HG02973 (cell line): ENCODE results near the gene PIK3CA.
A peak's percentile ranks its signal among the peaks of the same experiment; 100 is the strongest.
"Not testable (repeated sequence)": the region's sequence is repeated elsewhere in the genome, so short reads cannot be mapped to it uniquely, and the experiment has no call there.

Experiments used
- ATAC-seq: cut with Tn5 transposase; IDR thresholded peaks from one replicate; pipeline ENCODE4 v1.9.1; 2021; ENCODE audit warnings: moderate library complexity; ENCODE audit not compliant: unreplicated experiment

Gene PIK3CA

DNA sequence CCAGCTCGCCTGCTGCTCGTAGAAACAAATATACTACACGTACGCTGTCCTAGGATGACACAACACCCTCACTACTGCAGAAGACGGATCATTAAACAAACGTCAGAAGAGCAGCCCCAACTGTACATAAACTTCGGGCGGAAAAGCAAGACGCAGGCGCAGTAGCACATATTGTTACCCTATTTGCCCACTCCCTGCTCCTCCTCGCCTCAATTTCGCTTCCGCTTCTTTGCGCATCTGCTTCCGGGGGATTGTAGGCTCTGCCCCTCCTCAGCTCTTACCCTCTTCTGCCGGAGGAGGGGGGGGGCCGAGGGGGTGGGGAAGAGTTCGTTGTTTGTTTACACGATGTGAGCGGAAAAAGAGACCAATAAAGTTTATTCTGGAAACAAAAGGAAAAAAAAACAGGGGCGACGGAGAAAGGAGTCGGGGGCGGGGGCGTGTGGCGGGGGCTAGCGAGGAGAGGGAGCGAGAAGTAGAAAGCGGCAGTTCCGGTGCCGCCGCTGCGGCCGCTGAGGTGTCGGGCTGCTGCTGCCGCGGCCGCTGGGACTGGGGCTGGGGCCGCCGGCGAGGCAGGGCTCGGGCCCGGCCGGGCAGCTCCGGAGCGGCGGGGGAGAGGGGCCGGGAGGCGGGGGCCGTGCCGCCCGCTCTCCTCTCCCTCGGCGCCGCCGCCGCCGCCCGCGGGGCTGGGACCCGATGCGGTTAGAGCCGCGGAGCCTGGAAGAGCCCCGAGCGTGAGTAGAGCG, at the start of gene PIK3CA:
PIK3CA (plus strand) TSS at position 485 of the 743 bp plus-strand sequence. CDS start 50,469 bp downstream, outside the sequence.
- peak; percentile 65 for ATAC-seq

DNA sequence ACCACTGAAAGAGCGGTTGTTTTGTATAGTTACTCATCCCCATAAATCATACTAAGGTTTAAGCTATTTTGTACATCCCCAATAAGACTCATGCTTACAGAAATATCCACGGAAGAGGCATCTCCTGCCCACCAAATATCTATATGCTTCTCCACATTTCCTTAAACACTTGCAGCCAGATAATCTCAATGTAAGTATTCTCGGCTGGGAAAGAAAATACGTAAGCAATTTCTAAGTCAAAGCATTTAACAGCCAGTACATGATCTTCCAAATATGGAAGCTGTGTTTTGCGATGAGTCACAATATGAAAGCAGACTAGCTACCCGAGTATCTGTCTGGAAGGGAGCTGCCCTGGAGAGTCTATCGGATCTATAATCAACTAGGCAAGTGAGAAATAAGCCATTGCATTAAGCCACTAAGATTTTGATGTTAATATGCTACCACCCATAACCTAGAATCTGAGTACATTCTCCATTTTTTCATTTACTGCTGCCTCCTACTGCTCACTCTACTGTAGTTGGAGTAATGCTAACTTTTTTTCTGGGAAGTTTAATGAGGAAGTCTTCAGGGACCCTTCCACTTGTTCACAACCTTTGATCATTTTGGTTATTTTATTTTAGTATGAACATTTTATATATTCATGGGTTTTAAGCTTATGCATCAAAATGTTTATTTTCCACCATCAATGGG, 49.6 kb upstream of the PIK3CA start:
- ATAC-seq = no peak

GRCh38 chr3:179100652-179101051, 47.5 kb upstream of the PIK3CA start:
- no peak for ATAC-seq

DNA sequence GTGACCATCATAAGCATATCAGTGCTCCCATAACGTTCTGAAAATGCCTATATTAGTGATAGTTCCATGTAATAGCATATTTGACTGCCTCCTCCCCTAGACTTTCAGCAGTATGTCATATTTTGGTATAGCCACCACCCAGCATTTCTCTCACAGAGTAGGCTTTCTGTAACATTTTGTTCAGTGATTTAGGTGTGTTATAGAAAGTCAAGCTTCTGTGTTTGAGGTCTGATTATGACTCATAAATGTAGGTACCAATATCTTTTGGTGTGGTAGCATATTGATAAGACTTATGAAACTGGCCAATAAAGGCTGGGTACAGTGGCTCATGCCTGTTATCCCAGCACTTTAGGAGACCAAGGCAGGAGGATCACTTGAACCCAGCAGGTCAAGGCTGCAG, 42.3 kb upstream of the PIK3CA start:
- no peak for ATAC-seq

DNA sequence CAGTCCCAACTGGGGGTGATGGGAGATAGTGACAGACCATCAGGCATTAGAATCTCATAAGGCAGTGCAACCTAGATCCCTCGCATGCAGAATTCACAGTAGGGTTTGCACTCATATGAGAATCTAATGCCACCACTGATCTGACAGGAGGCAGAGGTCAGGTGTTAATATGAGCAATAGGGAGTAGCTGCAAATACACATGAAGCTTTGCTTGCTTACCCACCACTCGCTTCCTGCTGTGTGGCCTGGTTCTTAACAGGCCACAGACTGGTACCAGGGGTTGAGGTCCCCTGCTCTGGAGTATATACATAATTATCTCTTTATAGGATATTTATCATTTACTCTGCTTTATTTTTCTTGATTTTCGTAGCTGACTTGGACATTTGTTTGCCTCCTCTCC, 40.5 kb upstream of the PIK3CA start:
- ATAC-seq = no peak

DNA sequence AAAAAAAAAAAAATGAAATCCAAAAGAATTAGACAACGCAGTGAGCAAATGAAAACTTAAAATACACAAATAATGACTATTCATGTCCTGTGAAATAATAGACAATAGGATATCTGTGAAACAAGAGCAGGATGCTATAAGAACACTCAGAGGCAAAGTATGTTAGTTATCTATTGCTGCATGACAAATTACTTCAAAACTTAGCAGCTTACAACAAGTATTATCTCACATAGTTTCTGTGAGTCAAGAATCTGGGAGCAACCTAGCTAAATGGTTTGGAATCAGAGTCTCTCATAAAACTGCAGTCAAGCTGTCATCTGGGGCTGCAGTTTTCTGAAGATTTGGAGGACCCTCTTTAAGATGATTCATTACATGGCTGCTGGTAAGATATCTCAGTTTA, 40.1 kb upstream of the PIK3CA start:
- no peak for ATAC-seq

DNA sequence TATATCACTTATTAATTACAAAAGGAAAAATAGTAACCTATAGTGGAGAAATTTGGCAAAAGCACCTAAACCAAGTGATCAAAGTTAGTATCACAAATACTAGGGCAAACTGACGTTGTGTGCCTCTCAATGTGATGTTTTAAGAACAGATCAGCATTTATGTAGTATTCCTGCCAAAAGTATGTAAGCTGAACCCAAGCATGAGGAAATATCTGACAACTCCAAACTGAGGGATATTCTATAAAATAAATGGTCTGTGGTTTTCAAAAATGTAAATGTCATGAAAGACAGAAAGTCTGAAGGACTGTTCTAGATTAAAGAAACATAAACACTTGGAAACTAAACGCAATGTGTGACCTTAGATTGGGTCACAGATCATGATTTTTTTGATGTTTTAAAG, 34.3 kb upstream of the PIK3CA start:
- no peak for ATAC-seq

DNA sequence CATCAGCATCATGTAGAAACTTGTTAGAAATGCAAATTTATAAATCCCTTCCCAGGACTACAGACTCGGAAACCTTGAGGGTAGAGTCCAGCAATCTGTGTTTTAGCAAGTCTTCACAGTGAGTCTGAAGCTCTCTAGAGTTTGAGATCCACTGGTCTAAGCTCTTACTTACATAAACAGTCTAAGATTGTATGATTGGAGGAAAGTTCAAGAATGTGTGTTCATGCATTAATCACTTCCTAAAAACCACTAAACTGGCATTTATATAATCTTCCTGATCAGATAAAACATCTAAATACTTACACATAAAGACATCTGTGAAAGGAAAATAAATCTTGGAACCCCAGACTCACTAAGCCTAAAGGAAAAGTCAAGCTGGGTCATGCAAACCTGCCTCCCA, 32.7 kb upstream of the PIK3CA start:
- not testable (repeated sequence) for ATAC-seq

DNA sequence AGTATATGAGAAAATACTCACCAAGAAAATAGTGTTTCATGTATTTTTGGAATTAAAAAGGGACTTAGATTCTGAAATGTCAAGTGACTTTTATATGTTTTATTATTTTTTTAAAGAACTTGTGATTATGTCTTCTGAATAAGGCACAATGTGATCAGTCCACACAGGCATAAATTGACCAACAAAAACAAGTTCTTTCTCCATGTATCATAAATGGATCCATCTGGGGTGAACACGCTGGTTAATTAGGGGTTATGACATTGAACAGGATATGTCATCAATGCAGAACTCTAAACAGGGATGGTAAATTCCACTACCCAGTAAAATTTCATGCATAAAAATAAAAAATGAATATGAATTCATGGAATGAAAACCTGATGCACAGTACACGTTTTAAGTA, 31.3 kb upstream of the PIK3CA start:
- ATAC-seq = no peak

- not testable (repeated sequence) for ATAC-seq
Measured at GRCh38 chr3:179132191-179132890, 15.8 kb upstream of the PIK3CA start.

DNA sequence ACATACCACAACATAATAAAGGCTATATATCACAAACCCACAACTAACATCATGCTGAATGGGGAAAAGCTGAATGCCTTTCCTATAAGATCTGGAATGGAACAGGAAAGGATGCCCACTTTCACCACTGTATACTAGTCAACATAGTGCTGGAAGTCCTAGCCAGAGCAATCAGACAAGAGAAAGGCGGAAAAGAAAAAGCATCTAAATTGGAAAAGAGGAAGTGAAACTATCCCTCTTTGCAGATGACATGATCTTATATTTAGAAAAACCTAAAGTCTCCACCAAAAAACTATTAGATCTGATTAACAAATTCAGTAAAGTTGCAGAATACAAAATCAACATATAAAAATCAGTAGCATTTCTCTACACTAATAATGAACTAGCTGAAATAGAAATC, 14.6 kb upstream of the PIK3CA start:
- no peak for ATAC-seq

DNA sequence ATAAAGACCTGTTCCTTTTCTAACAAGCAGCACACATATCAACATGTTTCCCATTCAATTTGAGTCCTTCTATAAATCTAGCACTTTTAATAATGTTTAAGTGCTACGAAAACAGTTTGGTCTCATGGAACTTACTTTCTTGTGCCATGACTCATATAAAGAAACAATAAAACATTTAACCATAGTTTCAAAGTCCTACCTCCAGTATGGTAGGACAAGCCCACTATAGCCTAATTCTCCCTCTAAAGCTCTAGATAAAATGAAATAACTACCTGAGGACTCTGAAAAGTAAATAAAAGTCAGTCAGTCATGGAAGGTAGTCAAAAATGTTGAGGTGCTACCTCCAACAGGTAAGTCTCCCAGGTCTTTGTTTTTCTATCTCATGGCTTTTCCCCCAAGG, 12.0 kb upstream of the PIK3CA start:
- ATAC-seq = no peak

DNA sequence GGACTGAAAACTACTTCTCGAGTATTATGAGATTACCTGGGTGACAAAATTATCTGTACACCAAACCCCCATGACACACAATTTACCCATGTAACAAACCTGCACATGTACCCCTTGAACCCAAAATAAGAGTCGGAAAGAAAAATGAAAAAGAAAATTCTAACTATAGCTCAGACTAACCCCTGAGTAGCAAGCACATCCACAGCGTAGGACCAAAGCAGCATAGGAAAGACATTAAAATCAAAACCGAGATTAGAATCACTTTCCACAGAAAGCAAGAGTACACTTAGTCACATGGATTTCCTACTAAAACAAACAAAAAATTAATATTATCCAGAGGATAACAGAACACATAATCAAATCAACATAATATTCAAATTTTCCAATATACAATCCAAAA, 6.3 kb upstream of the PIK3CA start:
- no peak for ATAC-seq

- peak; percentile 29 for ATAC-seq
Measured at GRCh38 chr3:179146911-179147513, 1.1 kb upstream of the PIK3CA start.

DNA sequence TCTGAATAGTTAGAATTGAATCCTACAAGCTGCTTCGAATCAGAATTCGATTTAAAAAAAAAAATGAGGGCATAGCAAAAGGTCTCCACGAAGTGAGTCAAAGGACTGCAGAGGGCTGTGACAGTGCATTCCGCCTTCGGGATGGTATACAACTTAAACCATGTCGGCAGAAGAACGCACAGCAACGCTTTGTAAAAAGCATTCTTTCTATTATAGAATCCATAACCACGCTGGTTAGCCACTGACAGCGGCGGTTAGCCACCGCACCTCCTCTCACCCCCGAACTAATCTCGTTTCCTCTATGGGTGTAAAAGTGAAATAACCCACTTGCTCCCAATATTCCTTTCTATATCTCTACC, 664 bp upstream of the PIK3CA start:
- ATAC-seq = peak; percentile 29

GRCh38 chr3:179148616-179149405, 654 bp downstream of the PIK3CA start:
- ATAC-seq = peak; percentile 18

- ATAC-seq = peak; percentile 36
Measured at GRCh38 chr3:179149406-179149867, 1.3 kb downstream of the PIK3CA start.

GRCh38 chr3:179149951-179150350, 1.8 kb downstream of the PIK3CA start:
- no peak for ATAC-seq

DNA sequence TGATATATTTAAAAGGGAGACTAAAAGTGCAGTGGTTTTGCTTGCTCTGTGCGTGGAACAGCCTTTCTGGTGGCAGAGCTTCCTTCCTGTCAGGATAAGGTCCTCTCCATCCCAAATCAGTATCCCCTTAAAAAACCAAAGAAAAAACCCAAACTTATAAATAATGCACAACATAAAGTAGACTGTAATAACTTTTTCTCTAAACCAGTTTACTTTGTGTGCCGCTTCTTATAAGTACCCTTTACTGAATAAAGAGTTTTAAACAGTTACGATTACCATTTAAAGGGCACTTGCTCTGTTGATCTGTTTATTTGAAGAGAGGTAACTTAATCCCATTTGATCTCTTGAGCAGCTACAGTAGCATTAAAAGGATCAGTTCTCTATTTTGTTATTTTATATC, 2.5 kb downstream of the PIK3CA start:
- no peak for ATAC-seq

DNA sequence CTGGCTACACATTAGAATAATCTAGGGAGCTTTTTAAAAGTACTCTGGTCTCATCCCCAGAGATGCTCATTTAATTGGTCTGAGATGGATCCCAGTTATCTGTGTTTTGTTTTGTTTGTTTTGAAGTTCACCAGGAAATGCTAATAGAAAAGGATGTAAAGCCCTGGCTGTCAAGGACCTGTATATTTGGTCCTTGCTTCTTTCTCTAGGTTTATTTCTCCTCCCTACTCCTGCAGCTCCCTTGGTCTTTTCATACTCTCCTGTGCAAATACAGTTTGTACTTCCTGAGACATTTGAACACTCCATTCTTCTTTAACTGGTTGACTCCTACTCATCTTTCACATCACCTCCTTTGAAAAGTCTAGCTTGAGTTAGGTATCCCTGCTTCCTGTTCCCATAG, 3.3 kb downstream of the PIK3CA start:
- no peak for ATAC-seq

- ATAC-seq = no peak
Measured at GRCh38 chr3:179156170-179156569, 8.0 kb downstream of the PIK3CA start.
